AG09309 (cell line): ENCODE results near the gene TRIM31.

Experiments
- DNase-seq: peaks from one replicate; pipeline ENCODE4 v3.0.0-alpha.2; 2010; ENCODE audit warnings: low read depth
- H3K4me3 ChIP-seq: 2 replicates; pipeline ENCODE4 v1.5.1; 2011; ENCODE audit warnings: mild to moderate bottlenecking, low read depth, low read length, moderate library complexity; ENCODE audit not compliant: control insufficient read depth
- CTCF ChIP-seq: IDR thresholded peaks from 2 replicates; pipeline ENCODE4 v1.5.1; 2011; ENCODE audit warnings: mild to moderate bottlenecking, low read depth, low read length, inconsistent platforms; ENCODE audit not compliant: insufficient read depth, control insufficient read depth; ENCODE audit errors: missing control alignments

Gene TRIM31

GRCh38 chr6:30102414-30102969, 10.4 kb downstream of the TRIM31 start:
- H3K4me3 ChIP-seq, result peak overlapping the region; percentile 30
- no peak for TF ChIP-seq CTCF
- peak; percentile 13 for DNase-seq

GRCh38 chr6:30101444-30102413, 11.2 kb downstream of the TRIM31 start:
- peak; percentile 38 for DNase-seq
- TF ChIP-seq CTCF, result peak; percentile 13
- peak overlapping the region; percentile 33 for H3K4me3 ChIP-seq

- peak overlapping the region; percentile 24 for H3K4me3 ChIP-seq
- no peak for DNase-seq
- TF ChIP-seq CTCF, result no peak
Measured at GRCh38 chr6:30100585-30101443, 12.1 kb downstream of the TRIM31 start.

- H3K4me3 ChIP-seq, result no peak overlapping the region
- no peak for TF ChIP-seq CTCF
- DNase-seq, result no peak
Measured at GRCh38 chr6:30100154-30100553, 12.7 kb downstream of the TRIM31 start.

- TF ChIP-seq CTCF, result no peak
- DNase-seq, result no peak
- H3K4me3 ChIP-seq, result no peak overlapping the region
Measured at GRCh38 chr6:30097902-30098768, 14.8 kb downstream of the TRIM31 start.
